Astrocyte of the cerebellum (primary cell): ENCODE measurements around the gene OR10H3.
"Not testable (repeated sequence)": the region's sequence is repeated elsewhere in the genome, so short reads cannot be mapped to it uniquely, and the experiment has no call there.

Experiments
- DNase-seq: peaks from one replicate; pipeline ENCODE4 v3.0.0-alpha.2; 2011; ENCODE audit warnings: low read depth
- H3K4me3 ChIP-seq: 2 replicates; pipeline ENCODE4 v1.5.1; 2011; ENCODE audit warnings: mild to moderate bottlenecking, low read depth, low read length, moderate library complexity
- in situ Hi-C: cut with HindIII; loops from 2 replicates; pipeline ENCODE4 v1.10.0; 2017; ENCODE audit warnings: low sequenced_read_pairs
- TF ChIP-seq, protein P1 (sequence below): IDR thresholded peaks from 2 replicates; pipeline ENCODE4 v1.5.1; 2012; ENCODE audit warnings: low read length, low read depth, moderate library complexity, mild to moderate bottlenecking; ENCODE audit errors: missing control alignments

OR10H3 gene

DNA sequence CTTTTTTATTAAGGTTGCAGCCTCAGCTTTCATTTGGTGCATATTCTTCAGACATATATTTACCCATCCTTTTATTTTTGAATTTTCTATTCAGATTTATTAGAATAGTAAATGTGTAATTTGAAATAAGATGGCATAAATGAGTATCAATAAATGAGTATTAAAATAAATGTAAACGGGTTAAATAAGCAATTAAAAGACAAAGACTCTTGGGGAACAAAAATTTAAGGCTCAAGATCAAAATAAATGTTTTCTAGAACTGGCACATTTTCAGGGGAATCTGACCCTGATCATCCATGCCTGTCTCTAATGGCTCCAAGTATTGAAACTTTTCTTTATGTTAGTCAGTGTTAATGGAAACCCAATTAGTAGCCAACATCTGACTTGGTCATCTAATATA, 3.0 kb downstream of the OR10H3 start:
- TF ChIP-seq, protein P1, sequence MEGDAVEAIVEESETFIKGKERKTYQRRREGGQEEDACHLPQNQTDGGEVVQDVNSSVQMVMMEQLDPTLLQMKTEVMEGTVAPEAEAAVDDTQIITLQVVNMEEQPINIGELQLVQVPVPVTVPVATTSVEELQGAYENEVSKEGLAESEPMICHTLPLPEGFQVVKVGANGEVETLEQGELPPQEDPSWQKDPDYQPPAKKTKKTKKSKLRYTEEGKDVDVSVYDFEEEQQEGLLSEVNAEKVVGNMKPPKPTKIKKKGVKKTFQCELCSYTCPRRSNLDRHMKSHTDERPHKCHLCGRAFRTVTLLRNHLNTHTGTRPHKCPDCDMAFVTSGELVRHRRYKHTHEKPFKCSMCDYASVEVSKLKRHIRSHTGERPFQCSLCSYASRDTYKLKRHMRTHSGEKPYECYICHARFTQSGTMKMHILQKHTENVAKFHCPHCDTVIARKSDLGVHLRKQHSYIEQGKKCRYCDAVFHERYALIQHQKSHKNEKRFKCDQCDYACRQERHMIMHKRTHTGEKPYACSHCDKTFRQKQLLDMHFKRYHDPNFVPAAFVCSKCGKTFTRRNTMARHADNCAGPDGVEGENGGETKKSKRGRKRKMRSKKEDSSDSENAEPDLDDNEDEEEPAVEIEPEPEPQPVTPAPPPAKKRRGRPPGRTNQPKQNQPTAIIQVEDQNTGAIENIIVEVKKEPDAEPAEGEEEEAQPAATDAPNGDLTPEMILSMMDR, result no peak
- H3K4me3 ChIP-seq, result no peak overlapping the region
- in situ Hi-C loops, result no loop called here
- DNase-seq, result no peak

DNA sequence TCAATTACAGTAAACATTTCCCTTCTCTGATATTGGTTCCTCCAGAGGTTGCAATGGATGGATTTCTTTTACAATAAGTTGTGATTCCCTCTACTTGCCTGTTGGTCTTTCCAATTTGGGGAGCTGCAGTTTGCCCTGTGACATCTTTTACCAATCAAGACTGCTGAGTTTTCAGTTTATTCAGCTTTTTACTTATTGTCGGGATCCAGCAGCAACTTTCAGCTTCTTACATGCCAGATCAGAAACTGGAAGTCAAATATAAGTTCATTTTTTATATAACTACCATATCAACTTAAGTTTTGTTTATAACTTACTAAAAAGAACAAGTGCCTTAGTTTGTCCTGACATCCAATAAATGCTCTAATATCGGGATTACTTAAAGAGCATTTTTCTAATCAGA, 10.5 kb downstream of the OR10H3 start:
- TF ChIP-seq, protein P1, result no peak
- DNase-seq, result no peak
- in situ Hi-C loops, result no loop called here
- no peak overlapping the region for H3K4me3 ChIP-seq

DNA sequence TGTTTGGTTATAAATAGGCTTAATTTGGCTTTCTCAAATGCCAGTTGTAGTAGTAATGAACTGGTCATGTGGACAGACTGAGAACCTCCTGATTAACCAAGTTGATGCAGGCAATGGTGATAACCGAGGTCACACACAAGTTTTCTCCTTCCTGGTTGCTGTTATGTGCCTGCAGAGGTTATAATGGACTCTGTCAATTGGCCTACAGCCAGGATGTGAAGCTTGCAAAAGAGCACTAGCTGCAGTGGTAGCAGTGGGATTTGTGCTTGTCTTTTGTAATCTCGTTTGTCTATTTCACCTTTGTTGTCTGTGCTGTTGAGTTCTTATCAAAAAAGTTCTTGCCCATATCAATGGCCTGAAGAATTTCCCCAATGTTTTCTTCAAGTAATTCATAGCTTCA, 20.6 kb downstream of the OR10H3 start:
- in situ Hi-C loops, result no loop called here
- no peak overlapping the region for H3K4me3 ChIP-seq
- TF ChIP-seq, protein P1, result no peak
- no peak for DNase-seq

DNA sequence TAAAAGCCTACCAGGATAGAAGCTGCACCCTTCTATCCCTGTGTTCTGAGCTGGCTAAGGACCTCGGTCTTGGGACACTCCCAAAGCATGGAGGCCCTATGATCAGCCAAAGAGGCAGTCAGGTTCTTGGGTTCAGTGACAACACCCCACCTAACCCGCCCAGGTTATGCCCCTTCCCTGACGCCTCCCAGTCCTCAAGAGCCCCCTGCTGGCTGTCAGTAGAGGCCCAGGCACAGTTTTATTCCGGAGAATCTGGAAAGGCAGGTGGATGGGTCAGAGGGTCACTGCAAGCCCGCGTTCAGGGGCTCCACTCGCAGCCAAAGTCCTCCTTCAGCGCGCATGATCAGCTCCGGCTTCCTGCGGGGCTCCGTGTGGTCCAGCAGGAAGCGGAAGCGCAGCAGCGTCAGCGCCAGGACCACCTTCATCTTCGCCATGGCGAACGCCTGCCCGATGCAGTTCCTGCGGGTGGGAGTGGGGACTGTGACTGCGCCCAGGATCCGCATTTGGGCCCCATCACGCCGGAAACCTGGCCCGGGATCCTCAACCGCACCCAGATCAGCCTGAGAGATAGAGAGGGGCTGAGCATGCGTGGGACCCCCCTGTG, 22.3 kb downstream of the OR10H3 start:
- DNase-seq, result no peak
- TF ChIP-seq, protein P1, result no peak
- H3K4me3 ChIP-seq, result no peak overlapping the region
- in situ Hi-C loops, result no loop called here

DNA sequence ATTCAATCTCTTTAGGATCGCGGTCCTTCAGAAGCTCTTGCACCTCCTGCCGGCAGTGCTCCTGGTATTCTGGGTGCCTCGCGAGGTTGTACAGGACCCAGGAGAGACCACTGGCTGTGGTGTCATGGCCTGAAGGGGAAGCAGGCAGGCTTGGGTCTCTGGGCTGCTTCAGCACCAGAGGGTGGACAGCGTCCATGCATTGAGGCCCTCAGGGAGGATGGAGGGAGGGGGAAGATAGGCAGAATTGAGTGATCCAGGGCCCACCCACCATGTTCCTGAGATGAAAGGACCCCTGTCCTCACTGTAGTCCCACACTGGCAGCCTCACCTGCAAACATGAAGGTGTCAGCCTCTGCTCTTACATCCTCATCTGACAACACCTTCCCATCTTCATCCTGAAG, 31.8 kb downstream of the OR10H3 start:
- no peak overlapping the region for H3K4me3 ChIP-seq
- in situ Hi-C loops, result no loop called here
- TF ChIP-seq, protein P1, result no peak
- DNase-seq, result no peak

DNA sequence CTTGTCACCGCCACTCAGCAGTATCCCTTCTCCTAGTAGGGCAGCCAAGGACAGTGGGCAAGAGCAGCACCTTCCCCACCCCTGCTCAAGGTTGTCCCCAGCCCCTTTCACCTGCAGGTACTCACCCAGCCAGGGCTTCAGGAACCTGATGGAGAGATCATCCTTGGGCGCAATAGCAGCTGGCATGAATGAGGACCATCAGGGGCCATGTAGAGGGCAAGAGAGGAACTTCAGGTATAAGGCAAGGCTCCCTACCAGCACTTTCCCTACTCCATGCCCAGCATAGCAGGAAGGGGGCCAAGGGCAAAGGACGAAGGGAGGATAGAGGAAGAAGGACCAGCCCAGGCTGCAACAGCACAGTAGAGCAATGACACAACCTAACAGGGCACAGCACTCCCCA, 36.4 kb downstream of the OR10H3 start:
- H3K4me3 ChIP-seq, DNase-seq, in situ Hi-C loops: not testable (repeated sequence)

DNA sequence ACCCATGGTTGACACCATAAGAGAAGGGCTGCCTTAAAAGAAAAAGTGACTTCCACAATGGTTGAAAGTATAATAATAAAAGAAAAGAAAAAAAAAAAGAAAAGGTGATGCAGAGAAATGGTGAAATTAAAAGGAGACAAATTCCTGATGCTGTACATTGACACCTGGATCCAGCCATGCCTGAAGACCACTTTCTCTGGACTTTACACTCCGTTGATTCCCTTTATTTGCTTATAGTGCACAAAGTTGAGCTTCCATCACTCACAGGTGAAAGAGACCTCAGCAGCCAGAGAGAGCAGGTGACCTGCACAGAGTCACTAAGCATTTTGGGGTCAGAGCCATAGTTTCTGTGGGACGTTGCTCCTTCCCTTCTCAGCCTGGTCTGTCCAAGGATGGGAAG, 37.5 kb downstream of the OR10H3 start:
- TF ChIP-seq, protein P1, result no peak
- in situ Hi-C loops, result no loop called here
- no peak for DNase-seq
- no peak overlapping the region for H3K4me3 ChIP-seq
